Measurements from ENCODE around the gene MAN1C1. TPM values are rescaled to one million over a fixed set of nuclear protein-coding genes. Genes with fewer than 3 reads are reported as not detected.

Gene MAN1C1
- total and polyA plus RNA-seq, 2 donors (not counting 1 experiment from before 2014, with no cell fraction given) = 17.7 to 51.4 TPM

GRCh38 chr1:25819491-25820246 is 203.1 kb downstream of the MAN1C1 start, which contains the start of gene MTFR1L:
Gene MTFR1L, plus strand, starts transcription at chr1:25819954. Its CDS starts 3,151 bp downstream, at chr1:25823105.
- H3K27me3 ChIP-seq (ENCODE audit: control insufficient read depth, insufficient read depth, low read length) = no peaks in the 10 kb centered on the region

GRCh38 chr1:25820247-25821111 is 203.9 kb downstream of the MAN1C1 start:
- peak overlapping the region; percentile 92 for H3K9ac ChIP-seq (ENCODE audit: insufficient read depth, low read length)
- no peaks in the 10 kb centered on the region for H3K27me3 ChIP-seq (ENCODE audit: control insufficient read depth, insufficient read depth, low read length)
- peak; percentile 55 to 61 for DNase-seq (ENCODE audit: low read depth in 2 of 2)
- H3K4me2 ChIP-seq (ENCODE audit: extremely low read depth, insufficient read depth, low read length) = peak overlapping the region; percentile 93
- no peak for TF ChIP-seq EZH2 (IDR thresholded peaks at IDR 0.05; ENCODE audit: low read length, missing control alignments)
- TF ChIP-seq CTCF (conservative IDR thresholded peaks at IDR 0.05 in 1 of 2, IDR thresholded peaks at IDR 0.05 in 1 of 2; ENCODE audit: low read depth in 1 of 2, low read length in 2 of 2) = no peak
- H3K36me3 ChIP-seq (ENCODE audit: control insufficient read depth, insufficient read depth, low read length) = no peaks in the 10 kb centered on the region
- peaks cover 32% of the 10 kb centered on the region for H3K79me2 ChIP-seq (ENCODE audit: control insufficient read depth, insufficient read depth, low read length)
- no peaks in the 10 kb centered on the region for H4K20me1 ChIP-seq (ENCODE audit: control insufficient read depth, extremely low read depth, insufficient read depth, low read length)
- peak overlapping the region; percentile 74 to 90 (median 80) for H3K4me3 ChIP-seq (replicated peaks in 1 of 4; ENCODE audit: control extremely low read depth in 1 of 4, insufficient read depth in 1 of 4, low read depth in 3 of 4, low read length in 4 of 4)
- peak overlapping the region; percentile 61 for H2AFZ ChIP-seq (ENCODE audit: low read length)
- peaks cover 15% of the 10 kb centered on the region for H3K4me1 ChIP-seq (ENCODE audit: control insufficient read depth, extremely low read depth, insufficient read depth, low read length)
- H3K9me3 ChIP-seq (ENCODE audit: control insufficient read depth, insufficient read depth, low read depth, low read length) = no peaks in the 10 kb centered on the region
- peak overlapping the region; percentile 83 for H3K27ac ChIP-seq (ENCODE audit: insufficient read depth, low read length)

More at GRCh38 chr1:25819491-25820246, 203.1 kb downstream of the MAN1C1 start, which contains the start of gene MTFR1L:
- TF ChIP-seq CTCF (conservative IDR thresholded peaks at IDR 0.05 in 1 of 2, IDR thresholded peaks at IDR 0.05 in 1 of 2; ENCODE audit: low read depth in 1 of 2, low read length in 2 of 2) (no peak), EZH2 (IDR thresholded peaks at IDR 0.05; ENCODE audit: low read length, missing control alignments) (no peak)
- DNase-seq (ENCODE audit: low read depth in 2 of 2) = peak; percentile 65 to 77
- peaks cover 32% of the 10 kb centered on the region for H3K79me2 ChIP-seq (ENCODE audit: control insufficient read depth, insufficient read depth, low read length)
- H3K36me3 ChIP-seq (ENCODE audit: control insufficient read depth, insufficient read depth, low read length) = no peaks in the 10 kb centered on the region
- H3K4me2 ChIP-seq (ENCODE audit: extremely low read depth, insufficient read depth, low read length) = peak within 1 kb of the TSS; percentile 93
- no peaks in the 10 kb centered on the region for H4K20me1 ChIP-seq (ENCODE audit: control insufficient read depth, extremely low read depth, insufficient read depth, low read length)
- peaks cover 15% of the 10 kb centered on the region for H3K4me1 ChIP-seq (ENCODE audit: control insufficient read depth, extremely low read depth, insufficient read depth, low read length)
- no peaks in the 10 kb centered on the region for H3K9me3 ChIP-seq (ENCODE audit: control insufficient read depth, insufficient read depth, low read depth, low read length)
- H3K4me3 ChIP-seq (replicated peaks in 1 of 4; ENCODE audit: control extremely low read depth in 1 of 4, insufficient read depth in 1 of 4, low read depth in 3 of 4, low read length in 4 of 4) = peak within 1 kb of the TSS; percentile 74 to 90 (median 80)
- H3K9ac ChIP-seq (ENCODE audit: insufficient read depth, low read length) = peak within 1 kb of the TSS; percentile 92
- peak within 1 kb of the TSS; percentile 83 for H3K27ac ChIP-seq (ENCODE audit: insufficient read depth, low read length)
- H2AFZ ChIP-seq (ENCODE audit: low read length) = peak within 1 kb of the TSS; percentile 74

- DNase-seq (ENCODE audit: low read depth in 2 of 2) = no peak
- H4K20me1 ChIP-seq (ENCODE audit: control insufficient read depth, extremely low read depth, insufficient read depth, low read length) = no peaks in the 10 kb centered on the region
- no peaks in the 10 kb centered on the region for H3K9me3 ChIP-seq (ENCODE audit: control insufficient read depth, insufficient read depth, low read depth, low read length)
- H3K4me1 ChIP-seq (ENCODE audit: control insufficient read depth, extremely low read depth, insufficient read depth, low read length) = peaks cover 15% of the 10 kb centered on the region
- peak overlapping the region; percentile 83 for H3K27ac ChIP-seq (ENCODE audit: insufficient read depth, low read length)
- no peaks in the 10 kb centered on the region for H3K36me3 ChIP-seq (ENCODE audit: control insufficient read depth, insufficient read depth, low read length)
- peaks cover 32% of the 10 kb centered on the region for H3K79me2 ChIP-seq (ENCODE audit: control insufficient read depth, insufficient read depth, low read length)
- peak overlapping the region; percentile 92 for H3K9ac ChIP-seq (ENCODE audit: insufficient read depth, low read length)
- no peak overlapping the region for H2AFZ ChIP-seq (ENCODE audit: low read length)
- H3K4me3 ChIP-seq (replicated peaks in 1 of 4; ENCODE audit: control extremely low read depth in 1 of 4, insufficient read depth in 1 of 4, low read depth in 3 of 4, low read length in 4 of 4) = peak overlapping the region; percentile 74 to 83 (median 79)
- no peaks in the 10 kb centered on the region for H3K27me3 ChIP-seq (ENCODE audit: control insufficient read depth, insufficient read depth, low read length)
- TF ChIP-seq EZH2 (IDR thresholded peaks at IDR 0.05; ENCODE audit: low read length, missing control alignments) (no peak), CTCF (conservative IDR thresholded peaks at IDR 0.05 in 1 of 2, IDR thresholded peaks at IDR 0.05 in 1 of 2; ENCODE audit: low read depth in 1 of 2, low read length in 2 of 2) (no peak)
- peak overlapping the region; percentile 93 for H3K4me2 ChIP-seq (ENCODE audit: extremely low read depth, insufficient read depth, low read length)
Measured at GRCh38 chr1:25821112-25821476, 204.5 kb downstream of the MAN1C1 start.

Data from fibroblast of lung (primary cell).